ENCODE measurements around the gene NDUFS7. TPM values are rescaled to one million over a fixed set of nuclear protein-coding genes. Genes with fewer than 3 reads are reported as not detected.

Gene NDUFS7
- total RNA-seq = 77.1 and 87.6 TPM in 2 replicates

GRCh38 chr19:1383312-1384084 lies at the start of gene NDUFS7:
NDUFS7 (plus strand) TSS chr19:1383907; CDS start chr19:1383927, 20 bp downstream.

GRCh38 chr19:1401138-1401888 lies 17.6 kb downstream of the NDUFS7 start, which contains the start of gene GAMT:
GAMT (minus strand) TSS chr19:1401542; CDS start chr19:1401476, 66 bp downstream.

DNA sequence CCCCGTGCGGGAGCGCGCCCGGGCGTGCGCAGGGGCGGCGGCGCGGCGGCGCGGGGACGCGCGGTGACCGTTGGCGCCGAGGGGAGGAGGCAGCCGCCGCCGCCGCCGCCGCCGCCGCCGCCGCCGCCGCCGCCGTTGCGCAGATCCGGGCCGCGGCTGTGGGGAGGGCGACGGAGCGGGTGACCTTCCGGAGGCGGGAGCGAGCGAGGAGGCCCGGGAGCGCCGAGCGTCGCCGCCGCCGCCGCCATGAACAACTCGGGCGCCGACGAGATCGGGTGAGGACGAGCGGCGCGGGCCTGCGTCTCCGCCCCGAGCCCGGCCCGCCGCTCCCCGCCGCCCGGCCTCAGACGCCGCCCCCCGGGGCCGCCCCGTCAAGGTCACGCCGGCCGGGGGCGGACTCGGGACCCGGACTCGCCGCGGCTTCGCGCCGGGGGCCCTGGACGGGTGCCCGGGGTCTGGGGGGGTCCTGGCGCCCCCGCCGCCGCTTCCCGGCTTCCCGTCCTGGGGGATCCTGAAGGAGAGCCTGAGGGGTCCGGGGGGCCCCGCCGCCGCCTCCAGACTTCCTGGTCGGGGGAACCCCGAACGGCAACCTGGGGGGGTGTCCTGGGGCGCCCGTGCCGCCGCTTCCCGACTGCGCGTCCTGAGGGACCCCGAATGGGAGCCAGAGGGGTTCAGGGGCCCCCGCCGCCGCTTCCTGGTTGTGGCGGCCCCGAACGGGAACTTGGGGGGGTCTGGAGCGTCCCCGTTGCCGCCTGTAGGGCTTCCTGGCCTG lies 24.0 kb downstream of the NDUFS7 start, which contains the start of gene DAZAP1:
Gene DAZAP1 (plus strand): TSS at position 59 of the 772 bp plus-strand sequence. CDS start 188 bp downstream, at position 247.

DNA sequence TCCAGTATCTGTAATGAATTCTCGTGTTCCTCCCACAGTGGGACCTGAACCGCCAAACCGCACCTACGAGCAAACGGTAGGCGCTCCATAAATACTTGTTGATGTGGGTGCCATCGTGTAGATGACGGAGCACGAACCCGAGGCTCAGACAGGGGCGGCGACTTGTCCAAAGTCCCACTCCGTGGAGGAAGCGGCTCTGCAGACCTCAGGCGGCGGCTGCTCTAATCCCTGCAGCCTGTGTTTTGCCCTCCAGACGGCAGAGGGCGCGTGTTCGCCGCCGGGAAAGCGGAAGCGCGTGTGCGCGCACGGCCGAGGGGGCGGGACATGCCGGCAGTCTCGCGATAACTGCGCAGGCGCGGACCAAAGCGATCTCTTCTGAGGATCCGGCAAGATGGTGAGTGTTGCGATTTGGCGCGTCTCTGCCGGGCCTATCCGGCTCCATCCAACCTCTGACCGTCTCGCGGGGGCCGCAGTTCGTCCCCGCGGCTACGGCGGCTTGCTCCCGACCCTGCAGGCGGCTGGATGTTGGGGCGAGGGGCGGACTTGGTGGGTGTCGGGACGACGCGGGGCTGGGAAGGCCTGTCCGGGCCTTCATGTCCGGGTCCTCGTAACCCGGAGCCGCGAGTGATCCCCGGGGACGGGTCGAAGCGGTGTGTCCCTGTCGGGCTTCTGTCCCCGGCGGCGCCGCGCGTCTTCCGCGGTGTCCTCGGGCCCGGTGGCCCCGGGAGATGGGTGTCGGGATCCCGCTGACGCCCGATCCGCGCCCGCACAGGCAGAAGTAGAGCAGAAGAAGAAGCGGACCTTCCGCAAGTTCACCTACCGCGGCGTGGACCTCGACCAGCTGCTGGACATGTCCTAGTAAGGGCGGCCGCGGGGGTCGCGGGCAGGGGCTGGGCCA lies 54.6 kb downstream of the NDUFS7 start, which contains the start of gene RPS15:
Gene RPS15 (plus strand): TSS at position 362 of the 898 bp plus-strand sequence. CDS start 30 bp downstream, at position 392.

Other genes with a start within 250 kb of the NDUFS7 start
- 48.2 and 84.6 TPM in 2 replicates for gene SBNO2, start 209.6 kb upstream of the NDUFS7 start, total RNA-seq
- 51.4 and 70.3 TPM in 2 replicates for gene STK11, start 178.1 kb upstream of the NDUFS7 start, total RNA-seq
- 3.7 and 4.0 TPM in 2 replicates for gene CBARP, start 145.9 kb upstream of the NDUFS7 start, total RNA-seq
- gene ATP5F1D, start 142.2 kb upstream of the NDUFS7 start, total RNA-seq = 66.6 and 105 TPM in 2 replicates
- 22.0 and 38.2 TPM in 2 replicates for gene MIDN, start 135.3 kb upstream of the NDUFS7 start, total RNA-seq
- 317 and 409 TPM in 2 replicates for gene CIRBP, start 114.6 kb upstream of the NDUFS7 start, total RNA-seq
- gene FAM174C, start 108.4 kb upstream of the NDUFS7 start, total RNA-seq = 26.9 and 75.8 TPM in 2 replicates
- not detected in 2 replicates for gene EFNA2, start 98.0 kb upstream of the NDUFS7 start, total RNA-seq
- 24.7 and 46.7 TPM in 2 replicates for gene GAMT, start 17.6 kb downstream of the NDUFS7 start, total RNA-seq
- 35.6 and 59.5 TPM in 2 replicates for gene DAZAP1, start 23.7 kb downstream of the NDUFS7 start, total RNA-seq
- 1,770 and 2,629 TPM in 2 replicates for gene RPS15, start 54.5 kb downstream of the NDUFS7 start, total RNA-seq
- gene APC2, start 66.2 kb downstream of the NDUFS7 start, total RNA-seq = 0.16 TPM in 1 of 2 replicates, not detected in the other
- 37.4 and 43.3 TPM in 2 replicates for gene C19orf25, start 95.3 kb downstream of the NDUFS7 start, total RNA-seq
- gene PCSK4, start 106.4 kb downstream of the NDUFS7 start, total RNA-seq = 0.18 and 0.97 TPM in 2 replicates
- 1.8 and 5.8 TPM in 2 replicates for gene REEP6, start 107.3 kb downstream of the NDUFS7 start, total RNA-seq
- gene ADAMTSL5, start 129.1 kb downstream of the NDUFS7 start, total RNA-seq = 3.4 and 11.8 TPM in 2 replicates
- not detected in 2 replicates for gene PLK5, start 140.2 kb downstream of the NDUFS7 start, total RNA-seq
- 29.8 and 33.4 TPM in 2 replicates for gene MEX3D, start 184.4 kb downstream of the NDUFS7 start, total RNA-seq
- gene MBD3, start 209.0 kb downstream of the NDUFS7 start, total RNA-seq = 56.5 and 99.6 TPM in 2 replicates
- 84.1 and 89.7 TPM in 2 replicates for gene UQCR11, start 221.6 kb downstream of the NDUFS7 start, total RNA-seq

All from cardiac atrium fibroblast (primary cell).